Measurements from ENCODE around the gene KRT82.

KRT82 gene

GRCh38 chr12:52402873-52403540, 3.1 kb downstream of the KRT82 start:
- no peaks in the 10 kb centered on the region for H3K36me3 ChIP-seq (ENCODE audit: control insufficient read depth, low read depth, low read length)
- H3K27me3 ChIP-seq (ENCODE audit: control insufficient read depth, insufficient read depth, low read length), result no peaks in the 10 kb centered on the region
- H3K4me1 ChIP-seq (ENCODE audit: control insufficient read depth, low read depth, low read length), result no peaks in the 10 kb centered on the region

GRCh38 chr12:52402377-52402776, 3.8 kb downstream of the KRT82 start:
- Histone ChIP-seq H3K9me3 (ENCODE audit: control insufficient read depth, low read depth, low read length) (no peaks in the 10 kb centered on the region), H3K36me3 (ENCODE audit: control insufficient read depth, low read depth, low read length) (no peaks in the 10 kb centered on the region), H3K4me1 (ENCODE audit: control insufficient read depth, low read depth, low read length) (no peaks in the 10 kb centered on the region), H3K27ac (ENCODE audit: low read length) (no peak overlapping the region), H3K4me3 (ENCODE audit: low read length) (no peak overlapping the region), H3K27me3 (ENCODE audit: control insufficient read depth, insufficient read depth, low read length) (no peaks in the 10 kb centered on the region), H3K9ac (ENCODE audit: low read length) (no peak overlapping the region)

More at GRCh38 chr12:52402873-52403540, 3.1 kb downstream of the KRT82 start:
- no peaks in the 10 kb centered on the region for H3K9me3 ChIP-seq (ENCODE audit: control insufficient read depth, low read depth, low read length)
- no peak overlapping the region for H3K27ac ChIP-seq (ENCODE audit: low read length)
- H3K9ac ChIP-seq (ENCODE audit: low read length), result no peak overlapping the region
- H3K4me3 ChIP-seq (ENCODE audit: low read length), result no peak overlapping the region

GRCh38 chr12:52401926-52402325, 4.2 kb downstream of the KRT82 start:
- Histone ChIP-seq H3K4me3 (ENCODE audit: low read length) (no peak overlapping the region), H3K36me3 (ENCODE audit: control insufficient read depth, low read depth, low read length) (no peaks in the 10 kb centered on the region), H3K9ac (ENCODE audit: low read length) (no peak overlapping the region), H3K9me3 (ENCODE audit: control insufficient read depth, low read depth, low read length) (no peaks in the 10 kb centered on the region), H3K4me1 (ENCODE audit: control insufficient read depth, low read depth, low read length) (no peaks in the 10 kb centered on the region), H3K27ac (ENCODE audit: low read length) (no peak overlapping the region), H3K27me3 (ENCODE audit: control insufficient read depth, insufficient read depth, low read length) (no peaks in the 10 kb centered on the region)

- H3K36me3 ChIP-seq (ENCODE audit: control insufficient read depth, low read depth, low read length), result no peaks in the 10 kb centered on the region
- H3K27ac ChIP-seq (ENCODE audit: low read length), result no peak overlapping the region
- no peak overlapping the region for H3K9ac ChIP-seq (ENCODE audit: low read length)
- no peaks in the 10 kb centered on the region for H3K27me3 ChIP-seq (ENCODE audit: control insufficient read depth, insufficient read depth, low read length)
- H3K4me3 ChIP-seq (ENCODE audit: low read length), result no peak overlapping the region
- H3K4me1 ChIP-seq (ENCODE audit: control insufficient read depth, low read depth, low read length), result no peaks in the 10 kb centered on the region
- H3K9me3 ChIP-seq (ENCODE audit: control insufficient read depth, low read depth, low read length), result no peaks in the 10 kb centered on the region
Measured at GRCh38 chr12:52401526-52401925, 4.6 kb downstream of the KRT82 start.

GRCh38 chr12:52400906-52401305, 5.2 kb downstream of the KRT82 start:
- Histone ChIP-seq H3K27ac (ENCODE audit: low read length) (no peak overlapping the region), H3K36me3 (ENCODE audit: control insufficient read depth, low read depth, low read length) (no peaks in the 10 kb centered on the region), H3K9me3 (ENCODE audit: control insufficient read depth, low read depth, low read length) (no peaks in the 10 kb centered on the region), H3K4me3 (ENCODE audit: low read length) (no peak overlapping the region), H3K4me1 (ENCODE audit: control insufficient read depth, low read depth, low read length) (no peaks in the 10 kb centered on the region), H3K27me3 (ENCODE audit: control insufficient read depth, insufficient read depth, low read length) (no peaks in the 10 kb centered on the region), H3K9ac (ENCODE audit: low read length) (no peak overlapping the region)

- H3K4me3 ChIP-seq (ENCODE audit: low read length), result no peak overlapping the region
- H3K4me1 ChIP-seq (ENCODE audit: control insufficient read depth, low read depth, low read length), result no peaks in the 10 kb centered on the region
- H3K9ac ChIP-seq (ENCODE audit: low read length), result no peak overlapping the region
- H3K27me3 ChIP-seq (ENCODE audit: control insufficient read depth, insufficient read depth, low read length), result no peaks in the 10 kb centered on the region
- H3K27ac ChIP-seq (ENCODE audit: low read length), result no peak overlapping the region
- H3K36me3 ChIP-seq (ENCODE audit: control insufficient read depth, low read depth, low read length), result no peaks in the 10 kb centered on the region
- H3K9me3 ChIP-seq (ENCODE audit: control insufficient read depth, low read depth, low read length), result no peaks in the 10 kb centered on the region
Measured at GRCh38 chr12:52399756-52400155, 6.4 kb downstream of the KRT82 start.

GRCh38 chr12:52398176-52398575, 8.0 kb downstream of the KRT82 start:
- Histone ChIP-seq H3K36me3 (ENCODE audit: control insufficient read depth, low read depth, low read length) (no peaks in the 10 kb centered on the region), H3K4me1 (ENCODE audit: control insufficient read depth, low read depth, low read length) (no peaks in the 10 kb centered on the region), H3K9me3 (ENCODE audit: control insufficient read depth, low read depth, low read length) (no peaks in the 10 kb centered on the region), H3K27ac (ENCODE audit: low read length) (no peak overlapping the region), H3K4me3 (ENCODE audit: low read length) (no peak overlapping the region), H3K27me3 (ENCODE audit: control insufficient read depth, insufficient read depth, low read length) (no peaks in the 10 kb centered on the region), H3K9ac (ENCODE audit: low read length) (no peak overlapping the region)

GRCh38 chr12:52396656-52397055, 9.5 kb downstream of the KRT82 start:
- Histone ChIP-seq H3K27ac (ENCODE audit: low read length) (no peak overlapping the region), H3K9ac (ENCODE audit: low read length) (no peak overlapping the region), H3K36me3 (ENCODE audit: control insufficient read depth, low read depth, low read length) (no peaks in the 10 kb centered on the region), H3K4me1 (ENCODE audit: control insufficient read depth, low read depth, low read length) (no peaks in the 10 kb centered on the region), H3K27me3 (ENCODE audit: control insufficient read depth, insufficient read depth, low read length) (no peaks in the 10 kb centered on the region), H3K9me3 (ENCODE audit: control insufficient read depth, low read depth, low read length) (no peaks in the 10 kb centered on the region), H3K4me3 (ENCODE audit: low read length) (no peak overlapping the region)

GRCh38 chr12:52395761-52396434, 10.2 kb downstream of the KRT82 start:
- no peak overlapping the region for H3K27ac ChIP-seq (ENCODE audit: low read length)
- no peaks in the 10 kb centered on the region for H3K4me1 ChIP-seq (ENCODE audit: control insufficient read depth, low read depth, low read length)
- no peaks in the 10 kb centered on the region for H3K9me3 ChIP-seq (ENCODE audit: control insufficient read depth, low read depth, low read length)
- H3K36me3 ChIP-seq (ENCODE audit: control insufficient read depth, low read depth, low read length), result no peaks in the 10 kb centered on the region
- no peak overlapping the region for H3K4me3 ChIP-seq (ENCODE audit: low read length)
- H3K27me3 ChIP-seq (ENCODE audit: control insufficient read depth, insufficient read depth, low read length), result no peaks in the 10 kb centered on the region
- no peak overlapping the region for H3K9ac ChIP-seq (ENCODE audit: low read length)

GRCh38 chr12:52394836-52395405, 11.2 kb downstream of the KRT82 start:
- Histone ChIP-seq H3K27ac (ENCODE audit: low read length) (no peak overlapping the region), H3K36me3 (ENCODE audit: control insufficient read depth, low read depth, low read length) (no peaks in the 10 kb centered on the region), H3K4me1 (ENCODE audit: control insufficient read depth, low read depth, low read length) (no peaks in the 10 kb centered on the region), H3K27me3 (ENCODE audit: control insufficient read depth, insufficient read depth, low read length) (no peaks in the 10 kb centered on the region), H3K4me3 (ENCODE audit: low read length) (no peak overlapping the region), H3K9me3 (ENCODE audit: control insufficient read depth, low read depth, low read length) (no peaks in the 10 kb centered on the region), H3K9ac (ENCODE audit: low read length) (no peak overlapping the region)

- H3K27me3 ChIP-seq (ENCODE audit: control insufficient read depth, insufficient read depth, low read length), result no peaks in the 10 kb centered on the region
- no peak overlapping the region for H3K27ac ChIP-seq (ENCODE audit: low read length)
- H3K4me1 ChIP-seq (ENCODE audit: control insufficient read depth, low read depth, low read length), result no peaks in the 10 kb centered on the region
- no peak overlapping the region for H3K9ac ChIP-seq (ENCODE audit: low read length)
- H3K9me3 ChIP-seq (ENCODE audit: control insufficient read depth, low read depth, low read length), result no peaks in the 10 kb centered on the region
- no peaks in the 10 kb centered on the region for H3K36me3 ChIP-seq (ENCODE audit: control insufficient read depth, low read depth, low read length)
- H3K4me3 ChIP-seq (ENCODE audit: low read length), result no peak overlapping the region
Measured at GRCh38 chr12:52392465-52393007, 13.6 kb downstream of the KRT82 start.
